SK-N-SH treated with all-trans-retinoic acid at 6 μM for 48 hours (cell line): Measurements from ENCODE around the gene IL16.

Source experiments
- ATAC-seq: fragments of 200-7000 bp; cut with Tn5 transposase; 3 replicates; pipeline ENCODE4 v1.9.1; 2020; ENCODE audit warnings: mild to moderate bottlenecking, moderate library complexity
- ARNTL ChIP-seq: fragments of 450-650 bp; formaldehyde crosslinking; IDR thresholded peaks from 2 replicates; pipeline ENCODE4 v1.5.0; 2020; ENCODE audit warnings: low read depth, mild to moderate bottlenecking, moderate library complexity, borderline replicate concordance
- CREB5 ChIP-seq: fragments of 250-450 bp; sonication (Bioruptor Pico); IDR thresholded peaks from 2 replicates; pipeline ENCODE4 v1.5.1; 2020; ENCODE audit warnings: low read depth, mild to moderate bottlenecking, moderate library complexity
- CSRNP3 ChIP-seq: fragments of 250-450 bp; sonication (Bioruptor Pico); IDR thresholded peaks from 2 replicates; pipeline ENCODE4 v1.5.1; 2021; ENCODE audit warnings: mild to moderate bottlenecking, moderate library complexity
- ESRRG ChIP-seq: fragments of 250-450 bp; sonication (Bioruptor Pico); IDR thresholded peaks from 2 replicates; pipeline ENCODE4 v1.6.1; 2021; ENCODE audit warnings: mild to moderate bottlenecking
- GLIS3 ChIP-seq: fragments of 250-450 bp; sonication (Bioruptor Pico); IDR thresholded peaks from 2 replicates; pipeline ENCODE4 v1.5.0; 2020; ENCODE audit warnings: mild to moderate bottlenecking, moderate library complexity
- ISL1 ChIP-seq: fragments of 250-450 bp; sonication (Bioruptor Pico); IDR thresholded peaks from 2 replicates; pipeline ENCODE4 v2.1.2; 2022; ENCODE audit warnings: mild to moderate bottlenecking, moderate library complexity
- OSR1 ChIP-seq: fragments of 250-450 bp; sonication (Bioruptor Pico); IDR thresholded peaks from 2 replicates; pipeline ENCODE4 v1.8.0; 2022; ENCODE audit warnings: moderate library complexity, mild to moderate bottlenecking, inconsistent platforms
- PATZ1 ChIP-seq: fragments of 250-450 bp; sonication (Bioruptor Pico); IDR thresholded peaks from 2 replicates; pipeline ENCODE4 v1.8.0; 2020; ENCODE audit warnings: mild to moderate bottlenecking, moderate library complexity, borderline replicate concordance
- POU6F1 ChIP-seq: fragments of 250-450 bp; sonication (Bioruptor Pico); IDR thresholded peaks from 2 replicates; pipeline ENCODE4 v1.8.0; 2021; ENCODE audit warnings: low read depth, mild to moderate bottlenecking, moderate library complexity, borderline replicate concordance
- PPARA ChIP-seq: fragments of 250-450 bp; sonication (Bioruptor Pico); IDR thresholded peaks from 2 replicates; pipeline ENCODE4 v1.5.0; 2020; ENCODE audit warnings: mild to moderate bottlenecking, borderline replicate concordance
- RARB ChIP-seq: fragments of 250-450 bp; sonication (Bioruptor Pico); IDR thresholded peaks from 2 replicates; pipeline ENCODE4 v1.8.0; 2021; ENCODE audit warnings: mild to moderate bottlenecking, moderate library complexity
- TCF4 ChIP-seq: fragments of 250-450 bp; sonication (Bioruptor Pico); IDR thresholded peaks from 2 replicates; pipeline ENCODE4 v1.8.0; 2021; ENCODE audit warnings: mild to moderate bottlenecking, moderate library complexity, borderline replicate concordance
- TOX ChIP-seq: fragments of 250-450 bp; sonication (Bioruptor Pico); IDR thresholded peaks from 2 replicates; pipeline ENCODE4 v1.8.0; 2021; ENCODE audit warnings: mild to moderate bottlenecking, moderate library complexity, borderline replicate concordance
- TSHZ2 ChIP-seq: fragments of 250-450 bp; sonication (Bioruptor Pico); IDR thresholded peaks from 2 replicates; pipeline ENCODE4 v1.5.0; 2020; ENCODE audit warnings: mild to moderate bottlenecking, moderate library complexity
- ZC3H10 ChIP-seq: fragments of 250-450 bp; sonication (Bioruptor Pico); IDR thresholded peaks from 2 replicates; pipeline ENCODE4 v1.5.1; 2021; ENCODE audit warnings: mild to moderate bottlenecking, moderate library complexity
- ZNF70 ChIP-seq: fragments of 450-650 bp; formaldehyde crosslinking; IDR thresholded peaks from 2 replicates; pipeline ENCODE4 v1.5.0; 2020; ENCODE audit warnings: mild to moderate bottlenecking, moderate library complexity
- ZNF8 ChIP-seq: fragments of 450-650 bp; formaldehyde crosslinking; IDR thresholded peaks from 2 replicates; pipeline ENCODE4 v1.5.0; 2020; ENCODE audit warnings: mild to moderate bottlenecking, moderate library complexity

IL16 gene

GRCh38 chr15:81166636-81167305, 29.9 kb upstream of the IL16 start:
- ATAC-seq: no peak
- no peak for TF ChIP-seq GLIS3 (CRISPR knock-in tag)

- no peak for TF ChIP-seq TOX
- TF ChIP-seq RARB (CRISPR knock-in tag): no peak
- no peak for TF ChIP-seq CREB5 (CRISPR knock-in tag)
- TF ChIP-seq OSR1 (CRISPR knock-in tag): no peak
- TF ChIP-seq PPARA: no peak
- ATAC-seq: no peak
These were observed 28.6 kb upstream of the IL16 start for GRCh38 chr15:81168131-81168526.

GRCh38 chr15:81168644-81169043, 28.0 kb upstream of the IL16 start:
- TF ChIP-seq TOX (no peak), ARNTL (CRISPR knock-in tag) (no peak), OSR1 (CRISPR knock-in tag) (no peak), GLIS3 (CRISPR knock-in tag) (no peak), CSRNP3 (CRISPR knock-in tag) (no peak), ZC3H10 (CRISPR knock-in tag) (no peak), ZNF8 (CRISPR knock-in tag) (no peak), ISL1 (no peak), PPARA (no peak), CREB5 (CRISPR knock-in tag) (no peak)

GRCh38 chr15:81170511-81170910, 26.2 kb upstream of the IL16 start:
- TF ChIP-seq GLIS3 (CRISPR knock-in tag) (no peak), TSHZ2 (no peak), TCF4 (CRISPR knock-in tag) (no peak), ZNF70 (CRISPR knock-in tag) (no peak), CSRNP3 (CRISPR knock-in tag) (no peak), PATZ1 (CRISPR knock-in tag) (no peak), POU6F1 (CRISPR knock-in tag) (no peak), RARB (CRISPR knock-in tag) (no peak), ESRRG (no peak)
- ATAC-seq: no peak

More at GRCh38 chr15:81168644-81169043, 28.0 kb upstream of the IL16 start:
- no peak for ATAC-seq
